ENCODE results near the gene EIF3J. TPM values are rescaled to one million over a fixed set of nuclear protein-coding genes. Genes with fewer than 3 reads are reported as not detected.

EIF3J gene
- total and polyA plus RNA-seq, 2 of the 4 experiments (the other 2 are of a cell fraction): 51.6 to 59.9 TPM

DNA sequence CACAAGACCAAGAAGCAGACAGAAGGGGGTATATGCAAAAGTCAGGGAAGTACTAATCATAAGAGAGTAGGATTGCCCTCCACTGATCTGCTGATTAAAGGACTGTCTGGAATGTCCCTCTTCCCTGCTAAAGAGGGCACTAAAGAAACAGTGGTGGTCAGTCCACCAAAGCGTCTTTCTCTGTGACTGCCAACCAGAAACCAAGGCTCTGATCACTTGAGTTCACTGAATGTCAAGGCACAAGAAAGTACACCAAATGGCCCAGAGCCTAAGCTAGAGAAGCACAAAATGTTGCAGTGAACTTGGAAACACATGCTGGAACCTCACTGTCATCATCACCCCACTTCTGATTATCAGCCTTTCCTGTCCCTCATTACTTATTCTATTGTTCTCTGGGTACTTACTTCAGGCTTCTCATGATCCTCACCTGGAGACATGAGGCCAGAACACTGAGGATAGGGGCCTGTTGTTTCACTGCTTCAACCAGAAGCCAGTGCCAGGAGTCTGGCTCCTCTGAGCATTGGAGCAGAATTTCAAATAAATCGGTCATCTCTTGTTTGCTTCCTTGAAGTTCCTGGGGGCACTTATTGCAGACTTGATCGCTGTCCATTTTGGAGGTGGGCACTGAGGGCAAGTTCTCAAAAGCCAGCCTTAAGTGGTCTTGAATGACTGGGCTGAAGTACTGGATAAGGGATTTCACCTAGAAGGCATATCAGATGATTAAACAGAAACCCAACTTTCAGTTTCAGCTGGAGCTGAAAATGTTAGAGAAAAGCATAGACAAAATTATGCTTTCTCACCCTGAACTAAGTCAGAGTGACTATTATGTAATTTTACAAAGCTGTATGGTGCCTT, 58.9 kb downstream of the EIF3J start:
- intact Hi-C loops (cut with micrococcal nuclease): no loop called here

More for the DNA sequence above, 58.9 kb downstream of the EIF3J start:
- H3K27me3 ChIP-seq (ENCODE audit: control insufficient read depth, insufficient read depth, low read length): no peaks in the 10 kb centered on the region
- no peak overlapping the region for H2BK120ac ChIP-seq (ENCODE audit: low read depth, low read length)
- ChIA-PET CTCF (interaction anchor here (0.6 kb wide), 2 partner anchors 10 to 16 kb away, joined by 3 read pairs; no protein-coding TSS in a partner anchor), POLR2A (ENCODE audit: unreplicated experiment) (no interaction called here)
- no peak overlapping the region for H2BK15ac ChIP-seq (ENCODE audit: low read depth, low read length)
- H4K91ac ChIP-seq (ENCODE audit: insufficient read depth, low read depth, low read length): no peak overlapping the region
- no peak overlapping the region for H2AFZ ChIP-seq (replicated peaks; ENCODE audit: low read length, poor library complexity)
- H3K9me1 ChIP-seq (ENCODE audit: insufficient read depth, low read length): peaks cover 12% of the 10 kb centered on the region
- H3K14ac ChIP-seq (replicated peaks; ENCODE audit: low read depth, low read length): peak overlapping the region; percentile 13; the same call in 1 of the 2 replicates
- no peak overlapping the region for H4K5ac ChIP-seq (ENCODE audit: low read depth, low read length)
- in situ Hi-C loops (cut with MboI; ENCODE audit: low sequenced_read_pairs): no loop called here
- ATAC-seq (ENCODE audit: low read depth) (peak; percentile 35; the same call in 1 of the 2 replicates), DNase-seq (no peak)
- BruUV-seq (replicated peaks): no TSS peak
- H3K4me2 ChIP-seq (ENCODE audit: low read depth, low read length): no peak overlapping the region
- no CpG with 5 or more reads among the region's 3 CpGs for WGBS, 2 experiments (ENCODE audit: extremely low coverage in 2 of 2, insufficient read length in 1 of 2)
- no peak overlapping the region for H3K9ac ChIP-seq (ENCODE audit: low read depth, low read length)
- no peak overlapping the region for H3K56ac ChIP-seq (ENCODE audit: extremely low read depth, insufficient read depth, low read length)
- no peaks in the 10 kb centered on the region for H3K9me3 ChIP-seq (ENCODE audit: control insufficient read depth, insufficient read depth, low read length)
- no peak overlapping the region for H3K18ac ChIP-seq (ENCODE audit: low read depth, low read length)
- H3K23ac ChIP-seq (ENCODE audit: low read depth, low read length): peak overlapping the region; percentile 40; the same call in 1 of the 2 replicates
- H2AK9ac ChIP-seq (replicated peaks; ENCODE audit: low read depth, low read length, poor library complexity): no peak overlapping the region
- dilution Hi-C loops (cut with HindIII; ENCODE audit: low sequenced_read_pairs, unreplicated experiment): no loop called here
- H3K27ac ChIP-seq (ENCODE audit: insufficient read depth, low read length): no peak overlapping the region
- H4K20me1 ChIP-seq (ENCODE audit: insufficient read depth, low read length): no peaks in the 10 kb centered on the region
- H3K36me3 ChIP-seq (ENCODE audit: control insufficient read depth, insufficient read depth, low read length): peaks cover 34% of the 10 kb centered on the region
- no peaks in the 10 kb centered on the region for H3K79me1 ChIP-seq (ENCODE audit: low read depth in 1 of 2, low read length in 2 of 2)
- no peak overlapping the region for H3K4me3 ChIP-seq (ENCODE audit: insufficient read depth, low read depth, low read length)
- H2AK5ac ChIP-seq (ENCODE audit: low read depth, low read length): no peak overlapping the region
- peaks cover 8% of the 10 kb centered on the region for H3K4me1 ChIP-seq (ENCODE audit: control insufficient read depth, insufficient read depth, low read length)
- H2BK5ac ChIP-seq (ENCODE audit: low read depth, low read length, poor library complexity, severe bottlenecking): no peak overlapping the region
- no peak overlapping the region; the same call in 1 of the 2 replicates for H3K4ac ChIP-seq (ENCODE audit: low read depth, low read length)
- no peak overlapping the region for H4K8ac ChIP-seq (ENCODE audit: low read depth in 2 of 2, low read length in 2 of 2)
- no peak for TF ChIP-seq BHLHE40 (IDR thresholded peaks at IDR 0.05; ENCODE audit: low read depth, low read length)
- TF ChIP-seq USF2 (IDR thresholded peaks at IDR 0.05; ENCODE audit: low read depth, low read length): no peak
- TF ChIP-seq CEBPB (IDR thresholded peaks at IDR 0.05; ENCODE audit: low read depth, low read length): no peak
- no peak for TF ChIP-seq NFE2L2 (IDR thresholded peaks at IDR 0.05; ENCODE audit: low read depth, low read length)
- no peak for TF ChIP-seq ELK1 (IDR thresholded peaks at IDR 0.05; ENCODE audit: borderline replicate concordance, low read depth, low read length)
- no peak for TF ChIP-seq FOS (IDR thresholded peaks at IDR 0.05; ENCODE audit: low read depth, low read length)
- no peak for TF ChIP-seq RFX5 (IDR thresholded peaks at IDR 0.05; ENCODE audit: low read depth, low read length)
- no peak for TF ChIP-seq MXI1 (IDR thresholded peaks at IDR 0.05; ENCODE audit: borderline replicate concordance, low read depth, low read length)
- TF ChIP-seq POLR2A (IDR thresholded peaks at IDR 0.05; ENCODE audit: low read depth, low read length): no peak
- TF ChIP-seq MAZ (IDR thresholded peaks at IDR 0.05; ENCODE audit: borderline replicate concordance, low read depth, low read length): no peak
- TF ChIP-seq, protein P1, sequence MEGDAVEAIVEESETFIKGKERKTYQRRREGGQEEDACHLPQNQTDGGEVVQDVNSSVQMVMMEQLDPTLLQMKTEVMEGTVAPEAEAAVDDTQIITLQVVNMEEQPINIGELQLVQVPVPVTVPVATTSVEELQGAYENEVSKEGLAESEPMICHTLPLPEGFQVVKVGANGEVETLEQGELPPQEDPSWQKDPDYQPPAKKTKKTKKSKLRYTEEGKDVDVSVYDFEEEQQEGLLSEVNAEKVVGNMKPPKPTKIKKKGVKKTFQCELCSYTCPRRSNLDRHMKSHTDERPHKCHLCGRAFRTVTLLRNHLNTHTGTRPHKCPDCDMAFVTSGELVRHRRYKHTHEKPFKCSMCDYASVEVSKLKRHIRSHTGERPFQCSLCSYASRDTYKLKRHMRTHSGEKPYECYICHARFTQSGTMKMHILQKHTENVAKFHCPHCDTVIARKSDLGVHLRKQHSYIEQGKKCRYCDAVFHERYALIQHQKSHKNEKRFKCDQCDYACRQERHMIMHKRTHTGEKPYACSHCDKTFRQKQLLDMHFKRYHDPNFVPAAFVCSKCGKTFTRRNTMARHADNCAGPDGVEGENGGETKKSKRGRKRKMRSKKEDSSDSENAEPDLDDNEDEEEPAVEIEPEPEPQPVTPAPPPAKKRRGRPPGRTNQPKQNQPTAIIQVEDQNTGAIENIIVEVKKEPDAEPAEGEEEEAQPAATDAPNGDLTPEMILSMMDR (conservative IDR thresholded peaks at IDR 0.05; ENCODE audit: low read depth, low read length): no peak
- TF ChIP-seq MAFK (IDR thresholded peaks at IDR 0.05; ENCODE audit: low read depth, low read length): no peak
- TF ChIP-seq RCOR1 (IDR thresholded peaks at IDR 0.05; ENCODE audit: insufficient replicate concordance, low read length): no peak
- no peak overlapping the region for H2BK20ac ChIP-seq (ENCODE audit: low read depth, low read length)
